GM21529 (cell line): ENCODE results near the gene SUSD5.

Source experiments
- ATAC-seq: cut with Tn5 transposase; IDR thresholded peaks from one replicate; pipeline ENCODE4 v1.9.1; 2021; ENCODE audit not compliant: unreplicated experiment

Gene SUSD5

DNA sequence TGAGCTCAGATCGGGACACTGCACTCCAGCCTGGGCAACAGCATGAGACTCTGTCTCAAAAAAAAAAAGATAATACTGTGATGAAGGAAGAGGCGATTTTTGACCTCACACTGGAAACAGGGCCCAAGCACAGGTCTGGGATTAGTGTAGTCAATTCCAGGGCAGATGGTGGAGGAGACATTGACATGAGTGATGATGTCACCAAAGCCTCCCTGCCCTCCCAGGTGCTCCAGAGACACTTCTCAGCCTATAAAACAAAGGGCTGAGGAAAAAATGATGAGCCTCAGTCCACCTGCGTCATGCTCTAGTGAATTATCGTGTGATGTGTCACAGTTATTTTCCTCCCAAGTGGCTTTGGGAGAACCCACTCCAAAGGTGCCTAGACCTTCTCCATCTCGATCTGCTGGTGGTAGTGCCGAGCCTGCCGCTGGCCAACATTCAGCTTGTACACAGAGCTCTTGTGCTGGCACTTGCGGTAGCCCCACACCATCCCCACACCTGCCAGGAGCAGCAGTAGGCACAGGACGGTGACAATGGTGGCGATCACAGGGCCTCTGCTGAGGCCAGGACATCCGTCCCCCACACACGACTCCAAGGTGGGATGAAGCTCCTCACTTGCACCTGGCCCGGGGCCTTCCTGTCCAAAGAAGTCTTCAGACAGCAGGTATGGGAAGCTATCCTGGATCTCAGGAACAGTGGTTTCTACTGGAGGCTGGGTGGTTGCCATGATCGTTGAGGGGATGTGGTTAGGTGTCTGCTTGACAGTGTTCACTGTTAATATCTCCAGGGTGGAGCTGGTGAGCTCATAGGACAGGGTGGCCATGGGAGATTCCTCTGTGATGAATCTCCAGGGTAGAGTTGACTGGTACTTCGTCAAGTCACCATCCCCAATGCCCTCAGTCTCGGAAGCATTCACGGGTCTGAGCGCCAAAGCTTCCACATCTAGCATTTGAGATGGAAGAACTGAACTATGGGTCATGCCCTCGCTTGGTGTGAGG is 65.9 kb downstream of the SUSD5 start:
- no peak for ATAC-seq

- ATAC-seq, result no peak
Observed at GRCh38 chr3:33149342-33149741, 69.3 kb downstream of the SUSD5 start.

GRCh38 chr3:33146791-33147445 is 71.7 kb downstream of the SUSD5 start:
- ATAC-seq, result no peak

- ATAC-seq, result no peak
Observed at GRCh38 chr3:33145901-33146580, 72.6 kb downstream of the SUSD5 start.

DNA sequence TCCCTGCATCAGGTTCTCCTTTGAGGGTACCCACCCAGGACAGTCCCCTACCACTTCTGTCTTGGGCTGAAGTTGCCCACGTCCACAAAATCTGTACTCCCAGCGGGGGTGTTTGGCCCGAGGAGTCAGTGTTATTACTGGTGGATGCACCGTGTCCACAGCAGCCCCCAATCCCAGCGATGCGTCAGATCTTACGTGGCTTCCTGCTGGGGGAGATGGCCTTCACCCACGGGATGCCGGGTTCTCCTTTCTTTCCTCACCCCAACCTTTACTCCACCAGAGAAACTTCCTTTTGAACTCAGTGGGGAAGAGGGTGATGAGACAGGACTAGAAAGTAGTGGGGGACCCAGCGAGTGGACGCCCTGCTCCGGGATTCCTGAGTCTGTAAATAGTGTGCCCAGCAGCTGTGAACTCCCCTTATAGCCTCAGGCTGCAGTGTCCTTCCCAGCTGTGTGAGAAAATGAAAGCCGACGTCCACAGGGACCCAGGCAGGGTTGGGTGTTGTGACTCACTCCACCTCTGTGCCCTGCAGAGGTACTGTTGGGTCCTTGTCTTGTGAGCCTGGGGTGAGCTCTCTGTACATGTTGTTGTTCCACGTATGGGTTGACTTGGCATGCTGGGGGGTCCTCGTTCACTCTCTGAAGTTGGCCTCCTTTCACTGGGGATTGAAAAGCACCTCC is 73.2 kb downstream of the SUSD5 start:
- no peak for ATAC-seq

GRCh38 chr3:33144433-33144832 is 74.2 kb downstream of the SUSD5 start:
- peak; percentile 52 for ATAC-seq

DNA sequence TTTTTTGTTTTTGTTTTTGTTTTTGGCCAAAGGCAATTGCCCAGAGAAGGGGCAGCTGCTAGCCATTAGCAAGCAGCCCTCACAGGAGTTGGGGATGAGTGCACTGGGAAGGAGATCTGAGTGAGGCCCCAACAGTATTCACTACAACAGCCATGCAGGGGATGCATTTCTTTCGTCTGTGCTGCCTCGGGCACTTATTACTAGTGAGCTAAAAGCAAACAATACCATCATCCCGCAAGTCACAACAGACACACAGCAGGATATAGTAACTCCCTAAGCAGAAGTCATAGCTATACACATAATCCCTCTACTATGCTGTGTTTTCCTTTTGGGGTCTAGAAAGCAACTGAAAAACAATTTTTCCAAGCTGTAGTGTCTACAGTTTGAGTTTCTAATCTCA is 77.6 kb downstream of the SUSD5 start:
- ATAC-seq, result no peak

DNA sequence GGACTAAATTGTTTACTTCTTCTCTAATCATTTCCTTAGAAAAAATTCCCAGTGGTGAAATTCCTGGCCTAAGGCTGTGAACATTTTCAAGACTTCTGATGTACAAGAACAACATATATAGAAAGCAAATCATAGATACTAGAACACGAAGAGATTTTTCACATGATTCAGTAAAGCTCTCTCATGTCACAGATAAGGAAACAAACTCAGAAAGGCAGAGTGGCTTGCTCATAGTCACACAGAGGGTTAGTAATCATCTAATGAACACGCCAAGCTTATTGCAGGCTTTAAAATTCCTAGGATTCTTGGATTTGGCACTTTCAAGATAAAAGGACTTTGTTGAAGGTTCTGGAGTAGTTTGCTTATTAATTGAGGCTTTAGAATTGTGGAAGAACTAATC is 78.6 kb downstream of the SUSD5 start:
- no peak for ATAC-seq

- peak; percentile 60 for ATAC-seq
Observed at GRCh38 chr3:33139006-33139623, 79.5 kb downstream of the SUSD5 start.

DNA sequence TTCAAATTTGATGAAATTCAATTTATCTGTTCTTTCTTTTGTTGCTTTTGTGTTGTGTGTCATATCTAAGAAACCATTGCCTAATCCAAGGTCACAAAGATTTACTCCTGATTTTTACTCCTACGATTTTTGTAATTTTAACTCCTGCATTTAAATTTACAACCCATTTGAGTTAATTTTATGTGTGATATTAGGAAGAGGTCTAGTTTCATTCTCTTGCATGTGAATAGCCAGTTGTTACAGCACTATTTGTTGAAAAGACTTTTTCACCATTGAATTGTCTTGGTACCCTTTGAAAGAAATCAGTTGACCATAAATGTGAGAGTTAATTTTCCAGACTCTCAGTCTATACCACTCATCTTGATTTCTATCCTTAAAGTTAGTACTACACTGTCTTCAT is 80.9 kb downstream of the SUSD5 start:
- ATAC-seq, result no peak

GRCh38 chr3:33134026-33134625 is 84.5 kb downstream of the SUSD5 start:
- ATAC-seq, result peak; percentile 43

GRCh38 chr3:33132019-33132360 is 86.6 kb downstream of the SUSD5 start:
- no peak for ATAC-seq

DNA sequence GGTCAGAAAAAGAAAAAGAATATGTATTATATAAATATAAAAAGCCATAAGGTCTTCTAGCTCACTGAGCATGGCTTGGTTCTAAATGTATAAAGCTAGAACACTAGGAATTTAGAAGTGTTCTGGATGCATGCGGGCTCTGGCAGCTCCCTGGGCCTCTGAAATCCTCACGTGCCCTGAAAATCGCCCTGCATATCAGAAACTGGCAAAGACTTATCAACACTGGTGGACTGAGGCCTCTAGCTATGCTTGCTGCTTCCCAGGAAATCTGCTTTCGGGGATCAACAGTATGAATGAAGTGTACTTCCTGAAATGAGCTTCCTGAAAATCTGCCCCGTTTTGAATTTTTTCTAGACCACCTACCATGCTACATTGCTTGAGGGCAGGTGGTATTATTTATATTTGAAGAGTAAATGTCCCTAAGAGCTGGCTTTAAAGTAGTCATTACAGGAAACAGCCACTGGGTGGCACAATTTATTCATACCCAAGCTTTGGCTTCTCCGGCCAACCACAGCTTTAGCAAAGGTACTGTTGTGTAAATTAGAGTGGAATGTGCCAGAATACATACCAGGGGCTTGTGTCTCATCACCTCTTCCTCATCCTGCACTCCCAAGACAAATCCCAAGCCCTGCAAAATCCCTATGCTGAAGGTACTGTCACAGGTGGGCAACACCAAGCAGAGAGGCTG is 87.1 kb downstream of the SUSD5 start:
- peak; percentile 85 for ATAC-seq

- no peak for ATAC-seq
Observed at GRCh38 chr3:33130144-33130543, 88.5 kb downstream of the SUSD5 start.

DNA sequence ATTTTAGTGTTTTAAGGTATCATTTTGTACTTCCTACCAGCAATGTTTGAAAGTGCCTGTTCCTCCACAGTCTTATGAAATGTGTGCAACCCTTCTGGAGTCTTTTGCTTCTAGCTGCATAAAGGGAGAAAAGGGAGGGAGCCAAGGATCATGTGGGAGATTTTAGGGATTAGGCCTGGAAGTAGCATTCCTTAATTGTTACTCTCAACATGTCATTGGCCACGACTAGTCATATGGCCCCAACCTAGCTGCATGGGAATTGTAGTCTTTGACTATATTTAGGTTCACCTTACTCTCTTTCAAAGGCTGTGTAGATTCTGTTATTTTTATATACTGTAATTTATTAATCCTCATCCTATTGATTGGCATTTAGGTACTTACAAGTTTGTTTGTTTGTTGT is 89.9 kb downstream of the SUSD5 start:
- ATAC-seq, result no peak

DNA sequence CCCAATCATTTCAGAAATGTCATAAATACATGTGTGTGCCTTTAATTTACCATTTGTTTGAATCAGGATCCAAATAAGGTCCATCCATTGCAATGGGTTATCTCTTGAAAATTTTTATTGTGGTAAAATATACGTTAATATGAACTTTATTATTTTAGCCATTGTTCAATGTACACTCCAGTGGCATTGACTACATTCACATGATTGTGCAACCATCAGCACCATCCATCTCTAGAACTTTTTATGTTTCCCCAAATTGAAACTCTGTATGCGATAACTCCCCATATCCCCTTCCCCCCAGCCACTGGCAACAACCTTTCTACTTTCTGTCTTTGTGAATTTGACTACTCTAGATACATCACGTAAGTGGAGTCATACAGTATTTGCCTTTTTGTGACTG is 92.8 kb downstream of the SUSD5 start:
- no peak for ATAC-seq

GRCh38 chr3:33124638-33125037 is 94.0 kb downstream of the SUSD5 start:
- ATAC-seq, result no peak

GRCh38 chr3:33122991-33123390 is 95.6 kb downstream of the SUSD5 start:
- ATAC-seq, result no peak

GRCh38 chr3:33119891-33120290 is 98.7 kb downstream of the SUSD5 start:
- no peak for ATAC-seq

DNA sequence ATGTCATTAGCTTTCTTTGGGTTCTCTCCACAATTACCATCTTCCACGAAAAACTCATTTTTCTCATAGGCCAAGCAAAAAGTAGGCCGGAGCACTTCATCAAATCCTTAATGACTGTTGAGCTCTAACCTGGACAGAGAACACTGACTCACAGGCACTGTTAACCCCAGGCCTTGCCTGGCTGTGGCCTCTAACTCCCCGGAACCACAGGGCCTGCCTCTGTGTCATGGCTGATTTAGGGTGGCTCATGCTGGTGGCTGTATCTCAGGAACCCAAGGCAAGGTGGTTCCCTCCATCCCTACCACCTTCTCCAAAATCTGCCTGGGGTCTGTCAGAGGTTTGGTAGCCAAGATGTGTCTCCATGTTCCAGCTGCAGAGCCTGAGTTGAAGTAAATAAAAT is 101.1 kb downstream of the SUSD5 start:
- no peak for ATAC-seq
